Ascending aorta (tissue), 2 donors: ENCODE data around the gene TMEM233. TPM values are rescaled to one million over a fixed set of nuclear protein-coding genes. Genes with fewer than 3 reads are reported as not detected.

Source experiments
- DNase-seq, 2 donors: peaks; one replicate each; pipeline ENCODE4 v3.0.0-alpha.2; 2019; ENCODE audit warnings: low spot score in 2 of 2
- H3K27ac ChIP-seq, 2 donors: fragments of 200-600 bp; sonication (generic); one replicate each; pipeline ENCODE4 v1.5.1; 2016 to 2017; ENCODE audit warnings: mild to moderate bottlenecking in 1 of 2
- H3K27me3 ChIP-seq: fragments of 200-600 bp; sonication (generic); one replicate; pipeline ENCODE4 v1.5.1; 2017
- H3K36me3 ChIP-seq, 2 donors: fragments of 200-600 bp; sonication (generic); one replicate each; pipeline ENCODE4 v1.5.1; 2016
- H3K4me1 ChIP-seq, 2 donors: fragments of 200-600 bp; sonication (generic); one replicate each; pipeline ENCODE4 v1.5.1; 2016 to 2017; ENCODE audit warnings: mild to moderate bottlenecking in 1 of 2
- H3K4me3 ChIP-seq, 2 donors: fragments of 200-600 bp; sonication (generic); one replicate each; pipeline ENCODE4 v1.5.1; 2016 to 2017; ENCODE audit warnings: mild to moderate bottlenecking in 1 of 2
- H3K9me3 ChIP-seq, 2 donors: fragments of 200-600 bp; sonication (generic); one replicate each; pipeline ENCODE4 v1.5.1; 2016
- intact Hi-C: fragments of 100-400 bp; cut with DNase I; formaldehyde crosslinking; loops from one replicate; pipeline ENCODE4 v1.15.1; 2023
- total RNA-seq: library from RNA; depleted of rRNA; stranded (reverse); fragments of >200 nt; gene quantifications from one replicate; pipeline ENCODE4 v1.1.0, GENCODE V29; 2016
- TF ChIP-seq, protein P1 (sequence below), 3 experiments: fragments of 200-600 bp in 2 of 3; fragments of 450-650 bp in 1 of 3; sonication (generic) in 2 of 3; IDR thresholded peaks; one replicate each; pipeline ENCODE4 v1.5.1; 2016 to 2019; ENCODE audit warnings: antibody characterized with exemption in 3 of 3, mild to moderate bottlenecking in 1 of 3, moderate library complexity in 1 of 3

The TMEM233 gene
- total RNA-seq, 1 donor from 2014 or later: not detected

DNA sequence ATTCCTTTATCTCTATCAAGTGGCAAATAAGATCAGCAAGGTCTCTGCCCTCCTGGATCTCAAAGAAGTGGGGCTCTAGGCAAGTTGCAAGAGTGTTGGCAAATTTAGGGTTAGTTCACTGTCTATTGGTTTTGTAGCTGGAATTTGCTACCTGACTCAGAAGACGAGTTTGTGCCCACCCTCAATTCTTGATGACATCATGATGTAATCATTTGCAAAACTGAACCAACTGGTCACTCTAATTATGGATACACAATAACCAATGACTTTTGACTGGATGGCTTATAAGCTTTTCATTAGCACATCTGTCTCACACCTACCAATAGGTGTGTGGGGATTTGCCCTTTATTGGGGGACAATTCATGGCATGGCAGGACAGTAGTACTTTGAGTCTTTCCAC, 4.6 kb downstream of the TMEM233 start:
- intact Hi-C loops: no loop called here
- Histone ChIP-seq H3K27me3 (no peaks in the 10 kb centered on the region), H3K36me3 (no peaks in the 10 kb centered on the region), H3K4me1 (no peaks in the 10 kb centered on the region), H3K27ac (no peak overlapping the region), H3K9me3 (no peaks in the 10 kb centered on the region), H3K4me3 (no peak overlapping the region)
- no peak for DNase-seq
- TF ChIP-seq, protein P1, sequence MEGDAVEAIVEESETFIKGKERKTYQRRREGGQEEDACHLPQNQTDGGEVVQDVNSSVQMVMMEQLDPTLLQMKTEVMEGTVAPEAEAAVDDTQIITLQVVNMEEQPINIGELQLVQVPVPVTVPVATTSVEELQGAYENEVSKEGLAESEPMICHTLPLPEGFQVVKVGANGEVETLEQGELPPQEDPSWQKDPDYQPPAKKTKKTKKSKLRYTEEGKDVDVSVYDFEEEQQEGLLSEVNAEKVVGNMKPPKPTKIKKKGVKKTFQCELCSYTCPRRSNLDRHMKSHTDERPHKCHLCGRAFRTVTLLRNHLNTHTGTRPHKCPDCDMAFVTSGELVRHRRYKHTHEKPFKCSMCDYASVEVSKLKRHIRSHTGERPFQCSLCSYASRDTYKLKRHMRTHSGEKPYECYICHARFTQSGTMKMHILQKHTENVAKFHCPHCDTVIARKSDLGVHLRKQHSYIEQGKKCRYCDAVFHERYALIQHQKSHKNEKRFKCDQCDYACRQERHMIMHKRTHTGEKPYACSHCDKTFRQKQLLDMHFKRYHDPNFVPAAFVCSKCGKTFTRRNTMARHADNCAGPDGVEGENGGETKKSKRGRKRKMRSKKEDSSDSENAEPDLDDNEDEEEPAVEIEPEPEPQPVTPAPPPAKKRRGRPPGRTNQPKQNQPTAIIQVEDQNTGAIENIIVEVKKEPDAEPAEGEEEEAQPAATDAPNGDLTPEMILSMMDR (IDR thresholded peaks at IDR 0.05): no peak

DNA sequence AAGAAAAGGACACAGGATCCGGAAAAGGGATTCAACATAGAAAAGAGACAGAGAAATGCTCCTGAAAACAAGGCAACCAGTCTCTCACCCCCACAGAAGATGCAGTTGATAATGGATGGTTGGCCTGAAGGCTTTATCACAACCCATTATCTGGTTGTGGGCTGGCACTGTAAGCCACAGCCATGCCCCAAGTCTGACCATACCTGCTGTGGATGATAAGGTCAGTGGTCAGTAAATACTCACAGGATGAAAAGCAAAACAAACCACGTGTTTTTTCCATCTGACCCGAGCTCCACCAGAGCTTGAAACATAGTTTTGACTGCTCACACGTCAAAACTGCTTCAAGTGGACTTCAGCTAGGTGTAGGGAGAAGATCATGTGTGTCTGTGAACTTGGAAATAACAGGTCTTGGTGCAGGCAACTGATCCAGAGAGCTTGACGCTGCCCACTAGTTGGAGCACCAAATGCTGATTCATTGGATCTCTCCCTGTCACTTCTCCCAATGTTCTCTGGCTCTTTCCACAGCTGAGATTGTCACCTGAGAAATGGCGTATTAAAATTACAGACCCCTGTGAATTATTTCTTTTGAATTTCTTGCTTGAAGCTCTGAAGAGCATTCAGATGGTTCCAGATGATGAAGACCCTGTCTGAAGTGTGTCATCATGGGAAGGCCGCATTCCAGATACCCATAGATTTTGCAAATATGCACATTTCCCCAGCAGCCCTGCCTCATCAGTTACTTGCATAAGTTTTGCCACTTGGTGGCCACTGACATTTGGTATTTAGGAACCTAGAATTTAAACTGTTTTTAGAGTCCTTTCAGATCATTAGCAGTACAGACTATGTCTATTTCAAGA, 8.5 kb downstream of the TMEM233 start:
- no peak overlapping the region for H3K4me3 ChIP-seq
- no peak overlapping the region for H3K27ac ChIP-seq
- no peaks in the 10 kb centered on the region for H3K36me3 ChIP-seq
- H3K4me1 ChIP-seq: no peaks in the 10 kb centered on the region
- H3K27me3 ChIP-seq: no peaks in the 10 kb centered on the region
- H3K9me3 ChIP-seq: no peaks in the 10 kb centered on the region
- intact Hi-C loops: no loop called here
- TF ChIP-seq, protein P1 (IDR thresholded peaks at IDR 0.05): no peak
- DNase-seq: no peak

DNA sequence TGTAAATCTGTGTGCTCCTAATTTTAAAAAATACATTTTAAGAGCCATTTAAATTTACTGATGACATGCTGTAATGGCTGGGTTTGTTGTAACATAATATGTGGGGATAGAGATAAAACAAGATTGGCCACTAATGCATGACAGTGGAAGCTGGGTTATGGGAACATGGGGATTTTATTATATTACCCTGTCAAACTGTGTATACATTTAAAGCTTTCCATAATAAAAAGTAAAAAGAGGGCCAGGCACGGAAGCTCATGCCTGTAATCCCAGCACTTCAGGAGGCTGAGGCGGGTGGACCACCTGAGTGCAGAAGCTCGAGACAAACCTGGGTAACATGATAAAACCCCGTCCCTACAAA, 9.1 kb downstream of the TMEM233 start:
- Histone ChIP-seq H3K9me3 (no peaks in the 10 kb centered on the region), H3K36me3 (no peaks in the 10 kb centered on the region), H3K4me1 (no peaks in the 10 kb centered on the region), H3K27ac (no peak overlapping the region), H3K4me3 (no peak overlapping the region), H3K27me3 (no peaks in the 10 kb centered on the region)
- intact Hi-C loops: no loop called here
- TF ChIP-seq, protein P1 (IDR thresholded peaks at IDR 0.05): no peak
- no peak for DNase-seq

DNA sequence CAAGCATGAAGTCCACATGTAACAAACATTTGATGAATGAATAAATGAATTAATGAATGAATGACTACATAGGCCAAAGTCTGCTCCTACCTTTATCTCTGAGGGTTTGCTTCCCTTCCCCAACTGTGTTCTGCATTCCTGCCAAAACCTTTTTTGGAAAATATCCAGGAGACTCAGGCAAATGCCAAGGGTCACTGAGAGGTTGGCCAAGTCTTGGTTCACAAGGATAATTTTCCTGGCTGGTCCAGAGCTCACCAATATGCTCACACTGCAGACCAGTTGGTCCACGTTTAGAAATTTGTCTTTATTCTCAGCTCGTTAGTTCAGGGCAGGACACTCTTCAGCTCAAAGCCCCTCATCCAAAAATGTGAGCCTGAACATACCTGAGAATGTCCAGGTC, 10.2 kb downstream of the TMEM233 start:
- Histone ChIP-seq H3K36me3 (no peaks in the 10 kb centered on the region), H3K27me3 (no peaks in the 10 kb centered on the region), H3K9me3 (no peaks in the 10 kb centered on the region), H3K4me3 (no peak overlapping the region), H3K4me1 (no peaks in the 10 kb centered on the region), H3K27ac (no peak overlapping the region)
- TF ChIP-seq, protein P1 (IDR thresholded peaks at IDR 0.05): no peak
- intact Hi-C loops: no loop called here
- no peak for DNase-seq

DNA sequence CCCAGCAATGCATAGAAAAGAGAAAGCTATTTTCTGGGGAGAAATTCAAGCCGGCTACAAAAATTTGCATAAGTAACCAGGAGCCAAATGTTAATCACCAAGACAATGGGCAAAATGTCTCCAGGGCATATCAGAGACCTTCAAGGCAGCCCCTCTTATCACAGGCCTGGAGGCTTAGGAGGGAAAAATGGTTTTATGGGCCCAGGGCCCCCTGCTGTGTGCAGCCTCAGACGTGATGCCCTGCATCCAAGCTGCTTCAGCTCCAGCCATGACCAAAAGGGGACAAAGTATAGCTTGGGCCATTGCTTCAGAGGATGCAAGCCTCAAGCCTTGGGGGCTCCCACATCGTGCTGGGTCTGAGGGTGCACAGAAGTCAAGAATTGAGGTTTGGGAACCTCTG, 15.8 kb downstream of the TMEM233 start:
- Histone ChIP-seq H3K36me3 (no peaks in the 10 kb centered on the region), H3K4me3 (no peak overlapping the region), H3K4me1 (no peaks in the 10 kb centered on the region), H3K27me3 (no peaks in the 10 kb centered on the region), H3K27ac (no peak overlapping the region), H3K9me3 (no peaks in the 10 kb centered on the region)
- DNase-seq: no peak
- TF ChIP-seq, protein P1 (IDR thresholded peaks at IDR 0.05): no peak
- intact Hi-C loops: no loop called here
